HEK293T (cell line): ENCODE measurements around the gene HP.
"Not testable (repeated sequence)": the region's sequence is repeated elsewhere in the genome, so short reads cannot be mapped to it uniquely, and the experiment has no call there.

ENCODE experiments used
- CTCF ChIA-PET: fragments of 350-600 bp; formaldehyde crosslinking; extraction: SDS; loops from one replicate; lab custom pipeline; 2021; ENCODE audit warnings: antibody characterized with exemption, inconsistent platforms; lab: Yijun Ruan, JAX
- POLR2A ChIA-PET: fragments of 350-600 bp; formaldehyde crosslinking; extraction: SDS; loops from one replicate; lab custom pipeline; 2020; ENCODE audit warnings: antibody characterized with exemption, inconsistent platforms; lab: Yijun Ruan, JAX
- DNase-seq: peaks from one replicate; pipeline ENCODE4 v3.0.0; 2012; ENCODE audit warnings: mixed read lengths; ENCODE audit errors: extremely low spot score
- ARNT ChIP-seq: fragments of 450-650 bp; IDR thresholded peaks from 2 replicates; pipeline ENCODE4 v1.6.1; 2017; ENCODE audit warnings: mild to moderate bottlenecking
- BHLHE40 ChIP-seq: fragments of 450-650 bp; IDR thresholded peaks from 2 replicates; pipeline ENCODE4 v1.6.1; 2016; ENCODE audit warnings: mild to moderate bottlenecking, moderate library complexity, borderline replicate concordance
- CTBP1 ChIP-seq: fragments of 450-650 bp; IDR thresholded peaks from 2 replicates; pipeline ENCODE4 v1.6.1; 2016; ENCODE audit warnings: borderline replicate concordance
- ELF4 ChIP-seq: fragments of 450-650 bp; IDR thresholded peaks from 2 replicates; pipeline ENCODE4 v1.6.1; 2017; ENCODE audit warnings: antibody characterized with exemption
- FOXA1 ChIP-seq: fragments of 450-650 bp; IDR thresholded peaks from 2 replicates; pipeline ENCODE4 v1.6.1; 2016; ENCODE audit warnings: mild to moderate bottlenecking
- FOXK2 ChIP-seq: fragments of 450-650 bp; IDR thresholded peaks from 2 replicates; pipeline ENCODE4 v1.6.1; 2016; ENCODE audit warnings: mild to moderate bottlenecking
- FOXM1 ChIP-seq: fragments of 450-650 bp; IDR thresholded peaks from 2 replicates; pipeline ENCODE4 v1.6.1; 2017; ENCODE audit warnings: mild to moderate bottlenecking, borderline replicate concordance
- HDGF ChIP-seq: fragments of 450-650 bp; IDR thresholded peaks from 2 replicates; pipeline ENCODE4 v1.6.1; 2017; ENCODE audit warnings: antibody characterized with exemption, borderline replicate concordance
- L3MBTL2 ChIP-seq: fragments of 450-650 bp; conservative IDR thresholded peaks from 2 replicates; pipeline ENCODE4 v1.6.1; 2016; ENCODE audit warnings: mild to moderate bottlenecking
- LEF1 ChIP-seq: fragments of 450-650 bp; IDR thresholded peaks from 2 replicates; pipeline ENCODE4 v1.6.1; 2017; ENCODE audit warnings: mild to moderate bottlenecking, borderline replicate concordance
- NFRKB ChIP-seq: fragments of 450-650 bp; IDR thresholded peaks from 2 replicates; pipeline ENCODE4 v1.6.1; 2016; ENCODE audit warnings: mild to moderate bottlenecking, moderate library complexity
- PKNOX1 ChIP-seq: fragments of 450-650 bp; IDR thresholded peaks from 2 replicates; pipeline ENCODE4 v1.6.1; 2016
- SP1 ChIP-seq: fragments of 450-650 bp; IDR thresholded peaks from 2 replicates; pipeline ENCODE4 v1.6.1; 2017
- SUZ12 ChIP-seq: fragments of 450-650 bp; IDR thresholded peaks from 2 replicates; pipeline ENCODE4 v1.6.1; 2016; ENCODE audit warnings: mild to moderate bottlenecking
- TARDBP ChIP-seq: fragments of 450-650 bp; IDR thresholded peaks from 2 replicates; pipeline ENCODE4 v1.6.1; 2016
- ZNF384 ChIP-seq: fragments of 450-650 bp; IDR thresholded peaks from 2 replicates; pipeline ENCODE4 v1.6.1; 2016

The HP gene

GRCh38 chr16:72073560-72074230, 19.4 kb downstream of the HP start:
- no peak for DNase-seq
- ChIA-PET POLR2A (no interaction called here), CTCF (no interaction called here)
- TF ChIP-seq SUZ12 (no peak), NFRKB (no peak), ARNT (no peak), ZNF384 (no peak), SP1 (no peak), BHLHE40 (no peak), PKNOX1 (no peak), FOXA1 (no peak), L3MBTL2 (no peak), FOXM1 (no peak), CTBP1 (no peak), FOXK2 (no peak), TARDBP (no peak), HDGF (no peak)

- DNase-seq, POLR2A ChIA-PET, CTCF ChIA-PET: not testable (repeated sequence)
Observed at GRCh38 chr16:72075067-72075466, 20.8 kb downstream of the HP start.

- CTCF ChIA-PET, DNase-seq: not testable (repeated sequence)
- POLR2A ChIA-PET, result interaction anchor here (1.7 kb wide), 1 partner anchor 16 kb away, joined by 5 read pairs; the partner anchor contains the start of genes DHX38 and TXNL4B
Observed at GRCh38 chr16:72076991-72077706, 22.8 kb downstream of the HP start.

GRCh38 chr16:72083778-72084404, 29.6 kb downstream of the HP start:
- CTCF ChIA-PET, result interaction anchor here (0.7 kb wide), 1 partner anchor 202 kb away, joined by 3 read pairs; no protein-coding TSS in a partner anchor
- POLR2A ChIA-PET, result no interaction called here
- TF ChIP-seq LEF1, result no peak
- TF ChIP-seq TARDBP, result no peak
- TF ChIP-seq HDGF, result no peak
- no peak for TF ChIP-seq SUZ12
- TF ChIP-seq FOXK2, result no peak
- TF ChIP-seq ARNT, result no peak
- TF ChIP-seq FOXM1, result no peak
- no peak for TF ChIP-seq L3MBTL2
- no peak for DNase-seq

GRCh38 chr16:72084445-72084844, 30.1 kb downstream of the HP start:
- no peak for DNase-seq
- ChIA-PET POLR2A (no interaction called here), CTCF (no interaction called here)
- TF ChIP-seq SUZ12 (no peak), BHLHE40 (no peak), ZNF384 (no peak), ARNT (no peak), HDGF (no peak), ELF4 (no peak), CTBP1 (no peak), TARDBP (no peak), LEF1 (no peak), FOXM1 (no peak), PKNOX1 (no peak), NFRKB (no peak), FOXK2 (no peak), SP1 (no peak), FOXA1 (no peak)

- DNase-seq, result no peak
- ChIA-PET CTCF (no interaction called here), POLR2A (no interaction called here)
- no peak for TF ChIP-seq PKNOX1
- TF ChIP-seq ELF4, result no peak
- no peak for TF ChIP-seq SUZ12
- no peak for TF ChIP-seq FOXA1
- no peak for TF ChIP-seq HDGF
- TF ChIP-seq CTBP1, result no peak
- no peak for TF ChIP-seq LEF1
- TF ChIP-seq SP1, result no peak
- TF ChIP-seq FOXK2, result no peak
- no peak for TF ChIP-seq L3MBTL2
- no peak for TF ChIP-seq ARNT
- no peak for TF ChIP-seq ZNF384
- no peak for TF ChIP-seq NFRKB
- no peak for TF ChIP-seq FOXM1
- TF ChIP-seq TARDBP, result no peak
- TF ChIP-seq BHLHE40, result no peak
Observed at GRCh38 chr16:72085002-72085401, 30.7 kb downstream of the HP start.
